ENCODE measurements around the gene SYT15. TPM values are rescaled to one million over a fixed set of nuclear protein-coding genes. Genes with fewer than 3 reads are reported as not detected.
"Not testable (repeated sequence)": the region's sequence is repeated elsewhere in the genome, so short reads cannot be mapped to it uniquely, and the experiment has no call there.

The SYT15 gene
- total and polyA plus RNA-seq, 2 of the 4 experiments (the other 2 are of a cell fraction): 0.54 to 0.68 TPM

DNA sequence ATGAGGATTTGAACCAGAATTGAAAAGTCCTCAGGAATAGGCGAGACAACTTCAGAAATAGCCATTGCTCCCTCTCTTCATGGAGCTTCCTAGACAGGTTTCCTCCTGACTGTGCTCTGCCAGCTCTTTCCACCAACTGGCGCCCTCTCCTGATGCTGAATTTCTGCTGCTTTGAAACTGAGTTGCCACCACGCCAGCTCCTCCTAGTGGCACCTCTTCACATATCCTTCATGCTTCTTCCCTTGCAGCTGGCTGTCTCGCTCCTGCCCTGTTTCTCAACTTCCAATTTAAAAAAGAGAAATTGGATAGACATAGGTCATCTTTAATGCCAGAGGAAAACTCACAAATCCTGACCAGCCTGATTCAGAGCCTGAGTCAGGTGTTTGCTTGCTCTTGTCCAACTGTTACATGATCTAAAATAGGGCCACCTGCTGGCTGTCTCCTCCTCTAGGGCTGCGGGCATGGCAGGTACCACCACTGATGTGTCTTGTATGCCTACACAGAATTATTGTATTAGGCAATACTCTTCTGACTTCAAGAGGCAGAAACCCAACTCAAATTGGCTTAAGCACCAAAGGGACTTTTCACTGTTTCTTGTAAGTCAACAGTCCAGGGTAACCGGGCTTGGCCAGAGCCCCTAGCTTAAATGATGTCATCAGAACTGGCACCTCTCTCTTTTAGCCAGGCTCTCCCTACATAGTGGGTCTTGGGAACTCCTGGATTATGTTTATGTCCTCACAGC, 13.2 kb upstream of the SYT15 start:
- H3K4me3 ChIP-seq (ENCODE audit: insufficient read depth, low read depth, low read length); H2BK120ac ChIP-seq (ENCODE audit: low read depth, low read length); H3K9me1 ChIP-seq (ENCODE audit: insufficient read depth, low read length); H3K23ac ChIP-seq (ENCODE audit: low read depth, low read length); H4K5ac ChIP-seq (ENCODE audit: low read depth, low read length); H3K36me3 ChIP-seq (ENCODE audit: control insufficient read depth, insufficient read depth, low read length); H2AK5ac ChIP-seq (ENCODE audit: low read depth, low read length); H2AK9ac ChIP-seq (replicated peaks; ENCODE audit: low read depth, low read length, poor library complexity); H3K18ac ChIP-seq (ENCODE audit: low read depth, low read length); dilution Hi-C loops (cut with HindIII; ENCODE audit: low sequenced_read_pairs, unreplicated experiment); H2BK15ac ChIP-seq (ENCODE audit: low read depth, low read length); H4K91ac ChIP-seq (ENCODE audit: insufficient read depth, low read depth, low read length); H3K79me1 ChIP-seq (ENCODE audit: low read depth in 1 of 2, low read length in 2 of 2); H3K27ac ChIP-seq (ENCODE audit: insufficient read depth, low read length); H3K4me1 ChIP-seq (ENCODE audit: control insufficient read depth, insufficient read depth, low read length); in situ Hi-C loops (cut with MboI; ENCODE audit: low sequenced_read_pairs); H3K4ac ChIP-seq (ENCODE audit: low read depth, low read length); H2BK20ac ChIP-seq (ENCODE audit: low read depth, low read length); H3K27me3 ChIP-seq (ENCODE audit: control insufficient read depth, insufficient read depth, low read length); H2BK5ac ChIP-seq (ENCODE audit: low read depth, low read length, poor library complexity, severe bottlenecking); H3K56ac ChIP-seq (ENCODE audit: extremely low read depth, insufficient read depth, low read length); H3K4me2 ChIP-seq (ENCODE audit: low read depth, low read length); POLR2A ChIA-PET (ENCODE audit: unreplicated experiment); intact Hi-C loops (cut with micrococcal nuclease); H4K8ac ChIP-seq (ENCODE audit: low read depth in 2 of 2, low read length in 2 of 2); H4K20me1 ChIP-seq (ENCODE audit: insufficient read depth, low read length); H3K14ac ChIP-seq (replicated peaks; ENCODE audit: low read depth, low read length); H3K9ac ChIP-seq (ENCODE audit: low read depth, low read length); H2AFZ ChIP-seq (replicated peaks; ENCODE audit: low read length, poor library complexity); BruUV-seq (replicated peaks); H3K9me3 ChIP-seq (ENCODE audit: control insufficient read depth, insufficient read depth, low read length): not testable (repeated sequence)
- ATAC-seq (ENCODE audit: low read depth): peak; percentile 97
- DNase-seq: peak; percentile 72
- TF ChIP-seq, protein P1, sequence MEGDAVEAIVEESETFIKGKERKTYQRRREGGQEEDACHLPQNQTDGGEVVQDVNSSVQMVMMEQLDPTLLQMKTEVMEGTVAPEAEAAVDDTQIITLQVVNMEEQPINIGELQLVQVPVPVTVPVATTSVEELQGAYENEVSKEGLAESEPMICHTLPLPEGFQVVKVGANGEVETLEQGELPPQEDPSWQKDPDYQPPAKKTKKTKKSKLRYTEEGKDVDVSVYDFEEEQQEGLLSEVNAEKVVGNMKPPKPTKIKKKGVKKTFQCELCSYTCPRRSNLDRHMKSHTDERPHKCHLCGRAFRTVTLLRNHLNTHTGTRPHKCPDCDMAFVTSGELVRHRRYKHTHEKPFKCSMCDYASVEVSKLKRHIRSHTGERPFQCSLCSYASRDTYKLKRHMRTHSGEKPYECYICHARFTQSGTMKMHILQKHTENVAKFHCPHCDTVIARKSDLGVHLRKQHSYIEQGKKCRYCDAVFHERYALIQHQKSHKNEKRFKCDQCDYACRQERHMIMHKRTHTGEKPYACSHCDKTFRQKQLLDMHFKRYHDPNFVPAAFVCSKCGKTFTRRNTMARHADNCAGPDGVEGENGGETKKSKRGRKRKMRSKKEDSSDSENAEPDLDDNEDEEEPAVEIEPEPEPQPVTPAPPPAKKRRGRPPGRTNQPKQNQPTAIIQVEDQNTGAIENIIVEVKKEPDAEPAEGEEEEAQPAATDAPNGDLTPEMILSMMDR (conservative IDR thresholded peaks at IDR 0.05; ENCODE audit: low read depth, low read length): peak; percentile 74
- TF ChIP-seq SMC3 (IDR thresholded peaks at IDR 0.05; ENCODE audit: low read depth, low read length) (peak; percentile 72), RAD21 (IDR thresholded peaks at IDR 0.05; ENCODE audit: low read length) (peak; percentile 69)
- 0% methylated on average over 2 of the region's 6 CpGs; no CpG with 5 or more reads in 1 of the 2 experiments for WGBS, 2 experiments (ENCODE audit: extremely low coverage in 2 of 2, insufficient read length in 1 of 2)
- CTCF ChIA-PET: interaction anchor here (1.1 kb wide), 2 partner anchors 26 to 49 kb away, joined by 3 to 5 read pairs; no protein-coding TSS in a partner anchor

- H3K4ac ChIP-seq (ENCODE audit: low read depth, low read length); H2BK5ac ChIP-seq (ENCODE audit: low read depth, low read length, poor library complexity, severe bottlenecking); H3K9ac ChIP-seq (ENCODE audit: low read depth, low read length); H4K8ac ChIP-seq (ENCODE audit: low read depth in 2 of 2, low read length in 2 of 2); H3K4me1 ChIP-seq (ENCODE audit: control insufficient read depth, insufficient read depth, low read length); H2BK20ac ChIP-seq (ENCODE audit: low read depth, low read length); H4K20me1 ChIP-seq (ENCODE audit: insufficient read depth, low read length); H3K9me1 ChIP-seq (ENCODE audit: insufficient read depth, low read length); H3K14ac ChIP-seq (replicated peaks; ENCODE audit: low read depth, low read length); H3K18ac ChIP-seq (ENCODE audit: low read depth, low read length); intact Hi-C loops (cut with micrococcal nuclease); in situ Hi-C loops (cut with MboI; ENCODE audit: low sequenced_read_pairs); H2BK15ac ChIP-seq (ENCODE audit: low read depth, low read length); H2BK120ac ChIP-seq (ENCODE audit: low read depth, low read length); H3K4me3 ChIP-seq (ENCODE audit: insufficient read depth, low read depth, low read length); H3K27me3 ChIP-seq (ENCODE audit: control insufficient read depth, insufficient read depth, low read length); BruUV-seq (replicated peaks); H3K56ac ChIP-seq (ENCODE audit: extremely low read depth, insufficient read depth, low read length); H2AFZ ChIP-seq (replicated peaks; ENCODE audit: low read length, poor library complexity); H3K27ac ChIP-seq (ENCODE audit: insufficient read depth, low read length); POLR2A ChIA-PET (ENCODE audit: unreplicated experiment); H3K9me3 ChIP-seq (ENCODE audit: control insufficient read depth, insufficient read depth, low read length); H2AK5ac ChIP-seq (ENCODE audit: low read depth, low read length); H3K4me2 ChIP-seq (ENCODE audit: low read depth, low read length); H4K91ac ChIP-seq (ENCODE audit: insufficient read depth, low read depth, low read length); H4K5ac ChIP-seq (ENCODE audit: low read depth, low read length); H2AK9ac ChIP-seq (replicated peaks; ENCODE audit: low read depth, low read length, poor library complexity); H3K23ac ChIP-seq (ENCODE audit: low read depth, low read length); DNase-seq; dilution Hi-C loops (cut with HindIII; ENCODE audit: low sequenced_read_pairs, unreplicated experiment); H3K36me3 ChIP-seq (ENCODE audit: control insufficient read depth, insufficient read depth, low read length); H3K79me1 ChIP-seq (ENCODE audit: low read depth in 1 of 2, low read length in 2 of 2); CTCF ChIA-PET: not testable (repeated sequence)
- 0 out of 2 replicates have a peak, but pooled peaks have one; percentile 15 for ATAC-seq (ENCODE audit: low read depth)
- no CpG with 5 or more reads among the region's 9 CpGs for WGBS, 2 experiments (ENCODE audit: extremely low coverage in 2 of 2, insufficient read length in 1 of 2)
Measured at GRCh38 chr10:46567151-46567550, 11.8 kb upstream of the SYT15 start.

Data from IMR-90 (cell line).